NB4 (cell line): Measurements from ENCODE around the gene FABP3.

Experiments used
- CTCF ChIP-seq: IDR thresholded peaks from one replicate; pipeline ENCODE4 v1.5.1; 2012; ENCODE audit warnings: low read depth, low read length
- POLR2A ChIP-seq: IDR thresholded peaks from 2 replicates; pipeline ENCODE4 v1.6.1; 2011; ENCODE audit warnings: mild to moderate bottlenecking; ENCODE audit not compliant: insufficient read length; ENCODE audit errors: extremely low read depth

- TF ChIP-seq CTCF: no peak
- TF ChIP-seq POLR2A: no peak
Measured at GRCh38 chr1:31345635-31346034, 27.2 kb downstream of the FABP3 start.
